ENCODE data around the gene RCOR1. TPM values are rescaled to one million over a fixed set of nuclear protein-coding genes. Genes with fewer than 3 reads are reported as not detected.

RCOR1 gene
- total RNA-seq, 1 donor from 2014 or later: 19.7 TPM

- H3K4me3 ChIP-seq (ENCODE audit: low read depth, low read length): no peak overlapping the region
- no peaks in the 10 kb centered on the region for H3K27me3 ChIP-seq (ENCODE audit: control insufficient read depth, insufficient read depth, low read length)
- TF ChIP-seq, protein P1, sequence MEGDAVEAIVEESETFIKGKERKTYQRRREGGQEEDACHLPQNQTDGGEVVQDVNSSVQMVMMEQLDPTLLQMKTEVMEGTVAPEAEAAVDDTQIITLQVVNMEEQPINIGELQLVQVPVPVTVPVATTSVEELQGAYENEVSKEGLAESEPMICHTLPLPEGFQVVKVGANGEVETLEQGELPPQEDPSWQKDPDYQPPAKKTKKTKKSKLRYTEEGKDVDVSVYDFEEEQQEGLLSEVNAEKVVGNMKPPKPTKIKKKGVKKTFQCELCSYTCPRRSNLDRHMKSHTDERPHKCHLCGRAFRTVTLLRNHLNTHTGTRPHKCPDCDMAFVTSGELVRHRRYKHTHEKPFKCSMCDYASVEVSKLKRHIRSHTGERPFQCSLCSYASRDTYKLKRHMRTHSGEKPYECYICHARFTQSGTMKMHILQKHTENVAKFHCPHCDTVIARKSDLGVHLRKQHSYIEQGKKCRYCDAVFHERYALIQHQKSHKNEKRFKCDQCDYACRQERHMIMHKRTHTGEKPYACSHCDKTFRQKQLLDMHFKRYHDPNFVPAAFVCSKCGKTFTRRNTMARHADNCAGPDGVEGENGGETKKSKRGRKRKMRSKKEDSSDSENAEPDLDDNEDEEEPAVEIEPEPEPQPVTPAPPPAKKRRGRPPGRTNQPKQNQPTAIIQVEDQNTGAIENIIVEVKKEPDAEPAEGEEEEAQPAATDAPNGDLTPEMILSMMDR (IDR thresholded peaks at IDR 0.05; ENCODE audit: insufficient read depth, low read length, severe bottlenecking): no peak
- DNase-seq (ENCODE audit: low read depth) (no peak), FAIRE-seq (no peak)
- peaks cover 29% of the 10 kb centered on the region for H3K36me3 ChIP-seq (ENCODE audit: control insufficient read depth, insufficient read depth, low read length)
These were observed 133.9 kb downstream of the RCOR1 start for GRCh38 chr14:102726191-102726949.

- DNase-seq (ENCODE audit: low read depth): no peak
- TF ChIP-seq, protein P1 (IDR thresholded peaks at IDR 0.05; ENCODE audit: insufficient read depth, low read length, severe bottlenecking): no peak
- Histone ChIP-seq H3K27me3 (ENCODE audit: control insufficient read depth, insufficient read depth, low read length) (no peaks in the 10 kb centered on the region), H3K4me3 (ENCODE audit: low read depth, low read length) (no peak overlapping the region), H3K36me3 (ENCODE audit: control insufficient read depth, insufficient read depth, low read length) (peaks cover 28% of the 10 kb centered on the region)
- FAIRE-seq: no peak
These were observed 135.1 kb downstream of the RCOR1 start for GRCh38 chr14:102727336-102728095.

- no peaks in the 10 kb centered on the region for H3K27me3 ChIP-seq (ENCODE audit: control insufficient read depth, insufficient read depth, low read length)
- TF ChIP-seq, protein P1 (IDR thresholded peaks at IDR 0.05; ENCODE audit: insufficient read depth, low read length, severe bottlenecking): no peak
- DNase-seq (ENCODE audit: low read depth) (no peak), FAIRE-seq (no peak)
- no peak overlapping the region for H3K4me3 ChIP-seq (ENCODE audit: low read depth, low read length)
- H3K36me3 ChIP-seq (ENCODE audit: control insufficient read depth, insufficient read depth, low read length): peaks cover 24% of the 10 kb centered on the region
These were observed 136.1 kb downstream of the RCOR1 start for GRCh38 chr14:102728501-102728900.

- H3K4me3 ChIP-seq (ENCODE audit: low read depth, low read length): no peak overlapping the region
- DNase-seq (ENCODE audit: low read depth) (no peak), FAIRE-seq (no peak)
- H3K27me3 ChIP-seq (ENCODE audit: control insufficient read depth, insufficient read depth, low read length): no peaks in the 10 kb centered on the region
- TF ChIP-seq, protein P1 (IDR thresholded peaks at IDR 0.05; ENCODE audit: insufficient read depth, low read length, severe bottlenecking): no peak
- H3K36me3 ChIP-seq (ENCODE audit: control insufficient read depth, insufficient read depth, low read length): peaks cover 23% of the 10 kb centered on the region
These were observed 136.8 kb downstream of the RCOR1 start for GRCh38 chr14:102729268-102729667.

DNA sequence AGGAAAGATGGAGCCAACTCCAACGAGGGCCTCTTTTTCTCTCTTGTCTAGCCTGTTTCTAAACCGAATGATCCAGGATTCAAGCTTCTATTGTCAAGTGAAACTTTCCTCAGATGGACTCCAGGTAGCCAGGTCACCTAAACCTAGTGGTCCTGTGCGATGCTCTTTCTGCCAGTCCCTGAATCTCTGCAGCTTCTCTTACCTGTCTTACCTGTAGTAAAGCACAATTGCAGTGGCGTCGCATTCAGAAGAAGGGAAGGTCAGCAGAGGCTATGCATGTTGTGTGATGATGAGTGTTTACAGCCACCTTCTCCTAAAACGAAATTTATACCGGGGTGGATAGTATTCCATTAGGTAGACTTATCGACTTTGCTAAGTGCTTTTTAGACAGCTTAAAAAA lies 137.4 kb downstream of the RCOR1 start:
- Histone ChIP-seq H3K36me3 (ENCODE audit: control insufficient read depth, insufficient read depth, low read length) (peaks cover 23% of the 10 kb centered on the region), H3K27me3 (ENCODE audit: control insufficient read depth, insufficient read depth, low read length) (no peaks in the 10 kb centered on the region), H3K4me3 (ENCODE audit: low read depth, low read length) (no peak overlapping the region)
- TF ChIP-seq, protein P1 (IDR thresholded peaks at IDR 0.05; ENCODE audit: insufficient read depth, low read length, severe bottlenecking): no peak
- no peak for DNase-seq (ENCODE audit: low read depth)
- FAIRE-seq: no peak

Data from bronchial epithelial cell (primary cell).